DOHH2 (cell line): ENCODE measurements around the gene LRG1.

ENCODE experiments used
- H3F3A ChIP-seq: fragments of 200-600 bp; sonication (generic), shearing (Covaris generic); 2 replicates; pipeline ENCODE4 v1.6.0; 2016; ENCODE audit warnings: antibody characterized with exemption, mild to moderate bottlenecking; ENCODE audit not compliant: control insufficient read depth, insufficient read depth
- H3K27ac ChIP-seq: fragments of 200-600 bp; sonication (generic); 2 replicates; pipeline ENCODE4 v1.5.1; 2014; ENCODE audit warnings: low read depth, mild to moderate bottlenecking, low read length, moderate library complexity
- H3K27me3 ChIP-seq: fragments of 200-600 bp; sonication (generic); 2 replicates; pipeline ENCODE4 v1.6.1; 2014; ENCODE audit warnings: mild to moderate bottlenecking, low read length, mixed read lengths; ENCODE audit not compliant: control insufficient read depth
- H3K36me3 ChIP-seq: fragments of 200-600 bp; sonication (generic); 2 replicates; pipeline ENCODE4 v1.6.1; 2014; ENCODE audit warnings: mild to moderate bottlenecking, low read length, moderate library complexity, mixed read lengths; ENCODE audit not compliant: control insufficient read depth
- H3K4me1 ChIP-seq: fragments of 200-600 bp; sonication (generic); 2 replicates; pipeline ENCODE4 v1.6.1; 2014; ENCODE audit warnings: mild to moderate bottlenecking, low read length, mixed read lengths; ENCODE audit not compliant: control insufficient read depth
- H3K4me2 ChIP-seq: fragments of 200-600 bp; sonication (generic); 2 replicates; pipeline ENCODE4 v1.6.0; 2014; ENCODE audit warnings: mild to moderate bottlenecking, low read length, moderate library complexity
- H3K4me3 ChIP-seq: fragments of 200-600 bp; sonication (generic); 2 replicates; pipeline ENCODE4 v1.5.1; 2014; ENCODE audit warnings: mild to moderate bottlenecking, low read length, mixed read lengths
- H3K79me2 ChIP-seq: fragments of 200-600 bp; sonication (generic); 2 replicates; pipeline ENCODE4 v1.6.1; 2014; ENCODE audit warnings: mild to moderate bottlenecking, low read length, mixed read lengths; ENCODE audit not compliant: control insufficient read depth
- H3K9me2 ChIP-seq: fragments of 200-600 bp; sonication (generic); replicated peaks from 2 replicates; pipeline ENCODE4 v1.6.1; 2014; ENCODE audit warnings: mild to moderate bottlenecking, low read length, mixed read lengths; ENCODE audit not compliant: control insufficient read depth
- H3K9me3 ChIP-seq: fragments of 200-600 bp; sonication (generic); 2 replicates; pipeline ENCODE4 v1.6.1; 2014; ENCODE audit warnings: antibody characterized with exemption, low read length, mixed read lengths; ENCODE audit not compliant: control insufficient read depth, insufficient read depth
- H4K20me1 ChIP-seq: fragments of 200-600 bp; sonication (generic); 2 replicates; pipeline ENCODE4 v1.6.0; 2014; ENCODE audit warnings: low read depth, mild to moderate bottlenecking, antibody characterized with exemption, low read length, moderate library complexity; ENCODE audit not compliant: control insufficient read depth, insufficient read depth
- EZH2phosphoT487 ChIP-seq: fragments of 200-600 bp; sonication (generic); IDR thresholded peaks from 2 replicates; pipeline ENCODE4 v1.6.1; 2017; ENCODE audit warnings: borderline replicate concordance, mild to moderate bottlenecking, antibody characterized with exemption, low read length, moderate library complexity, mixed read lengths
- TF ChIP-seq, protein P1 (sequence below): fragments of 200-600 bp; sonication (generic); IDR thresholded peaks from one replicate; pipeline ENCODE4 v1.5.1; 2014; ENCODE audit warnings: antibody characterized with exemption, mild to moderate bottlenecking, low read depth, low read length; ENCODE audit not compliant: poor library complexity, severe bottlenecking

Gene LRG1

GRCh38 chr19:4556597-4557127 lies 16.8 kb upstream of the LRG1 start:
- H3K36me3 ChIP-seq: no peaks in the 10 kb centered on the region
- no peaks in the 10 kb centered on the region for H3K27me3 ChIP-seq
- no peaks in the 10 kb centered on the region for H4K20me1 ChIP-seq
- 0 out of 2 replicates have a peak, but pooled peaks cover 3% of the 10 kb centered on the region for H3F3A ChIP-seq
- no peaks in the 10 kb centered on the region for H3K79me2 ChIP-seq
- H3K27ac ChIP-seq: no peak overlapping the region
- TF ChIP-seq, protein P1, sequence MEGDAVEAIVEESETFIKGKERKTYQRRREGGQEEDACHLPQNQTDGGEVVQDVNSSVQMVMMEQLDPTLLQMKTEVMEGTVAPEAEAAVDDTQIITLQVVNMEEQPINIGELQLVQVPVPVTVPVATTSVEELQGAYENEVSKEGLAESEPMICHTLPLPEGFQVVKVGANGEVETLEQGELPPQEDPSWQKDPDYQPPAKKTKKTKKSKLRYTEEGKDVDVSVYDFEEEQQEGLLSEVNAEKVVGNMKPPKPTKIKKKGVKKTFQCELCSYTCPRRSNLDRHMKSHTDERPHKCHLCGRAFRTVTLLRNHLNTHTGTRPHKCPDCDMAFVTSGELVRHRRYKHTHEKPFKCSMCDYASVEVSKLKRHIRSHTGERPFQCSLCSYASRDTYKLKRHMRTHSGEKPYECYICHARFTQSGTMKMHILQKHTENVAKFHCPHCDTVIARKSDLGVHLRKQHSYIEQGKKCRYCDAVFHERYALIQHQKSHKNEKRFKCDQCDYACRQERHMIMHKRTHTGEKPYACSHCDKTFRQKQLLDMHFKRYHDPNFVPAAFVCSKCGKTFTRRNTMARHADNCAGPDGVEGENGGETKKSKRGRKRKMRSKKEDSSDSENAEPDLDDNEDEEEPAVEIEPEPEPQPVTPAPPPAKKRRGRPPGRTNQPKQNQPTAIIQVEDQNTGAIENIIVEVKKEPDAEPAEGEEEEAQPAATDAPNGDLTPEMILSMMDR: no peak
- TF ChIP-seq EZH2phosphoT487: no peak
- H3K4me1 ChIP-seq: no peaks in the 10 kb centered on the region
- no peak overlapping the region for H3K4me2 ChIP-seq
- H3K4me3 ChIP-seq: no peak overlapping the region
- H3K9me3 ChIP-seq: no peaks in the 10 kb centered on the region
- H3K9me2 ChIP-seq: no peaks in the 10 kb centered on the region

DNA sequence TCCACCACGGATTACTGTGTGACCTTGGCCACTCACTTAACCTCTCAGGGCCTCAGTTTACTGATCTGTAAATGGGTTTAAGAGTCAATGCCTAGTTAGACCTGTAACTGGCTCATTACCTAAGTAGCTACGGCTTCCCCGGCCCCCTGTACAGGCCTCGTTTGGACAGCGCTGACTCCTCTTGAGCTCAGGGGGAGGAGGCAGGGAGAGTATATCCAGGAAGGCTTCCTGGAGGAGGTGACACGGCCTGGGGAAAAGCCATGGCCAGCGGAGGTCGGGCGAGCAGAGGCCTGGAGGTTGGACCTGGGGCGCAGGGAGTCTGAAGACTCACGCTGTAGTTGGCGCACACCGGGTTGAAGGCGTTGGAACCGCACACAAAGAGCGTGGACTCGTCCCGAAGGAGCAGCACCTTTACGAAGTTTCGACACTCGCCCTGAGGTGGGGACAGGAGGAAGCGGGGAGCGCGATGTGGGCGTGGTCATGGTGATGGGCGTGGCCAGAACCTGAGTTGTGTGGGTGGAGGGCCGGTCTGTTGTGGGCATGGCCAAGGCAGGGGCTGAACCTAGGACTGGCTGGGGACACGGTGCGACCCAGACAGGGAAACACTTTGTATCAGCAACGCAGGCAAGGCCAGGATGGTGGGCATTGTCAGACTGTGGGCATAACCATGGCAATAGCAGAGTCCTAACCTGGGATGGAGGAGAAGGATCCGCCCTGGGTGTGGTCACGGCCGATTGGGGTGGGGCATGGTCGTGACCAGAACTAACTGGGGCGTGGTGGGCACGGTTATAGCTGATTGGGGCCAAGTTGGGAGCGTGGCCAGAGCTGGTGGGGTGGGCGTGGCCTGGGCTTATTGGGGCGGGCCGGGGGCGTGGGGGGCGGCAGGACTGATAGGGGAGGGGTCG lies 16.1 kb upstream of the LRG1 start:
- TF ChIP-seq EZH2phosphoT487: no peak
- TF ChIP-seq, protein P1: no peak
- Histone ChIP-seq H3K27me3 (no peaks in the 10 kb centered on the region), H3K27ac (no peak overlapping the region)

GRCh38 chr19:4554717-4555116 lies 14.9 kb upstream of the LRG1 start:
- no peak overlapping the region for H3K4me2 ChIP-seq
- no peaks in the 10 kb centered on the region for H3K4me1 ChIP-seq
- H3K27me3 ChIP-seq: no peaks in the 10 kb centered on the region
- no peaks in the 10 kb centered on the region for H4K20me1 ChIP-seq
- H3K36me3 ChIP-seq: no peaks in the 10 kb centered on the region
- no peak overlapping the region for H3K4me3 ChIP-seq
- no peaks in the 10 kb centered on the region for H3K9me2 ChIP-seq
- no peak overlapping the region for H3K27ac ChIP-seq
- H3K9me3 ChIP-seq: no peaks in the 10 kb centered on the region
- 0 out of 2 replicates have a peak, but pooled peaks cover 3% of the 10 kb centered on the region for H3F3A ChIP-seq
- TF ChIP-seq, protein P1: no peak
- no peak for TF ChIP-seq EZH2phosphoT487
- no peaks in the 10 kb centered on the region for H3K79me2 ChIP-seq

More for the DNA sequence above, 16.1 kb upstream of the LRG1 start:
- Histone ChIP-seq H3K4me3 (no peak overlapping the region), H3K9me2 (no peaks in the 10 kb centered on the region), H3F3A (0 out of 2 replicates have a peak, but pooled peaks cover 3% of the 10 kb centered on the region), H4K20me1 (no peaks in the 10 kb centered on the region), H3K9me3 (no peaks in the 10 kb centered on the region), H3K4me1 (no peaks in the 10 kb centered on the region), H3K36me3 (no peaks in the 10 kb centered on the region), H3K79me2 (no peaks in the 10 kb centered on the region), H3K4me2 (no peak overlapping the region)
